Activated gamma-delta T cell treated with anti-CD3 and anti-CD28 coated beads, Interleukin-2, amount 50 U/mL, for 16 hours (primary cell): ENCODE measurements around the gene LLPH.

Source experiments
- DNase-seq: peaks from one replicate; pipeline ENCODE4 v3.0.0-alpha.2; 2020; ENCODE audit warnings: low read depth

LLPH gene

DNA sequence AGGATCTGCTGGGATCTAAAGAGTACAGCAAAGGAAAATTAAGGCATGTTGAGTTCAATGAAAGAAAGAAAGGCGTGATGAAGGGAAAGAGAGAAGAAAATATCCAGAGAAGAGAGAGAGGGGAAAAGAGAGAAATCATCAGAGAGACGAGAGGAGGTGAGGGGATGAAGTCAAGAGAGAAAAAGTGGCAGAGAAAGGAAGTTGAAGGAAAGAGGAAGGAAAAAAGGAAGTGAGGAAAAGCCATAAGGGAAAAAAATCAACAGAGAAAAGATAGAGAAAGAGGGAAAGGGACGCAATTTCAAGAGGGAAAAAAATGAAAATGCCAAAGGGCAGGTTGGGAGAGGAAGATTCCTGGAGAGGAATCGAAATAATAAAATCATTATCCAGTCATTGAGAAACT is 40.4 kb downstream of the LLPH start:
- DNase-seq = no peak

DNA sequence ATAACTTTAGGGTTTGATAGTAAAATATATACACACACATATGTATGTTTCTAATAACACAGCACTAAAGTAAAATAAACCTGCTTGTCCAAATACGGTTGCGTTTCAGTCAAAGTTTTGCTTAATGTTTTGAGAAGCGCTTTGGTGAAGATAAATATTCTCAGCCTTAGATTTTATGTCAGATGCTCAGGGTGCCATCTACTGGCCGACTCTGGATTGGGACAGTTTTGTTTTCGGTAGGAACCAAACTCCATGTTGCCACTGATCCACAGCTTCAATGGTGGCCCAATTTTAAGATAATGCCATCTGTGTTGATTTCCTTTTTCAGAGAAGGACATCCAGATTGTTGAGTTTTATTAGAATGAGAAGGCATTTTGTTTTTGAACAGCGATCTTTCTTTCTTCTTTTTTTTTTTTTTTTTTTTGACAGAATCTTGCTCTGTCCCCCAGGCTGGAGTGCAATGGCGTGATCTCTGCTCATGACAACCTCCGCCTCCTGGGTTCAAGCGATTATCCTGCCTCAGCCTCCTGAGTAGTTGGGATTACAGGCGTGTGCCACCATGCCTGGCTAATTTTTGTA is 43.1 kb downstream of the LLPH start:
- peak; percentile 4 for DNase-seq

DNA sequence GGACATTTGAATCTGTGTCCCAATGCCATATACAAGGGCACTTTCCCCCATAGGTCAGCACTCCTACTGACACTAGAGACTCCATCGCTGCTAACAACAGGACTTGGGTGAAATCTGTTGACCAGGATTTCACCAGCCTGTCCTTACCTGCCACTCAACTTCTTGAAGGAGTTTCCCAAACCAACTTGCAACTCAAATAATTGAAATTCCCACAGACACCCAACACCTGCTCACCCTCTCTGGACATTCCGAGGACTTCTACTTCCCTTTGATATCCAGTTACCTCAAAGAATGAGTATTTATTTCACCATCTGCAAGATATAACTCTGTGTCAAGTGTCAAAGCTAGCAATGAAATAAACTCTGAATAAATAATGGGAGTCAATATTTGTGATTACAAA is 44.6 kb downstream of the LLPH start:
- DNase-seq = no peak

DNA sequence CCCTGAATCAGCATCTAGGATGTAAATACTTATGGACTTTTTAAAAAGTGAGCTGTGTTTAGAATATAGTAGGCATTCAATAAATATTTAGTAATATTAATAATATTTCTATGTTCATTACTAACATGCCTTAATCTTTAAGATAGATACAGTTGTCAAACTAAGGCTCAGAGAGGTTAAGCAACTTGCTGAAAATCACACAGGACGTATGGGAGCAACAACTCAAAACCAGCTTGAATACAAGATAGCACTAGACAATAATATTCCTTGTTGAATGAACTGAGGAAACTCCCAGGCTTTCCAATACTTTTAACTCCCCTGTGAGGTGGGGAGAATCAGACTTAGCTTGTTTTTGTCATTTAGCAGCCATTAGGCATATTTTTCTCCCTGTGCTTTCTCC is 45.3 kb downstream of the LLPH start:
- DNase-seq = no peak

DNA sequence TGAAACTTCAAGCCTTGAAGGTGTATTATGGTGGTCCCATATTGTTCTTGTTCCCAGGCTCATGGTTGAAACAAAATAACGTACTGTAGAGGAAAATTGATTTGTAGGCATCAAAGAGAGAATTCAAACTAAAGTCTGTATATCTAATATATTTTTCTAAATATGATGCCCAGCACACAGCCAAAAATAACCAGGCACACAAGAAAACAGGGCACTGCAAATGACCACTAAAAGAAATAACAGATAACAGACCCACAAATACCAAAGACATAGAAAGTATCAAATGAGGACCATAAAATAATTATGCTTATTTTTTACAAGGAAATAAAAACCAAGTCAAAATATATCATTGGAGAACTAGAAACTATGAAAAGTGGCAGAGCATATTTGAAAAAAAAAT is 46.8 kb downstream of the LLPH start:
- DNase-seq = no peak

DNA sequence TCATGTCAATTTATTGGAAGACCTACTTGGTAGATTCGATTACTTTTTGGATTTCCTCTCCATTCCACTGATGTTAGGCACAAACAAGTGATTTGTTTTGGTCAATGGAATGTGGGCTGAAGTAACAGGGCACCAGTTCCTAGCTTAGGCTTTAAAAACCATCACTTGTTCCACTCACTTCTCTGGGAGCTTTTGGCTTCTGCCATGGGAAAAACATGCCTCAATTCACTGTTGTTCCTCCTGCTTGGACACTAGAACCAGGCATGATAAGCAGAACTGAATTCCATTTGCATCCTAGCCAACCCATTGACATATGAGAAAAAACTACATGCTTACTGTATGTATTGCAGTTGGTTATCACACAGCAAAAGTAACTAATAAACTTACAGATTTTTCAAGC is 47.8 kb downstream of the LLPH start:
- no peak for DNase-seq

DNA sequence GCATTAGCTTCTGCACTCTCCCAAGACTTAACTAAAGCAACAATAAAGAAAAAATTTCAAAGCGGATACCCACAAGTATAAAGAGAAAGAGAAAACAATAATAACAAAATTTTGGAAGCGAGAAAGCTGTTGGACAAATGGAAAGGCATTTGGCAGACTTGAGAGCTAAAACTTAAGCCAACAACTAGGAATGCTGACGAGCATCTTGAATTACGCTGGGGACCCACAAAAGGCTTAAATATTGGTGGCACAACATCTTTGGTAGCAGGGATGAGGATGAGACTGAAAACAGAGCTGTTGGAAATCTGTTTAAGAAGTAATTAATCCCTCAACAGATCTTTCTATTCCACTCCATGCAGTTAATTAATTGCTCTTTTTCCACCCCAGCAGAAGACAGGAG is 49.8 kb downstream of the LLPH start:
- no peak for DNase-seq

DNA sequence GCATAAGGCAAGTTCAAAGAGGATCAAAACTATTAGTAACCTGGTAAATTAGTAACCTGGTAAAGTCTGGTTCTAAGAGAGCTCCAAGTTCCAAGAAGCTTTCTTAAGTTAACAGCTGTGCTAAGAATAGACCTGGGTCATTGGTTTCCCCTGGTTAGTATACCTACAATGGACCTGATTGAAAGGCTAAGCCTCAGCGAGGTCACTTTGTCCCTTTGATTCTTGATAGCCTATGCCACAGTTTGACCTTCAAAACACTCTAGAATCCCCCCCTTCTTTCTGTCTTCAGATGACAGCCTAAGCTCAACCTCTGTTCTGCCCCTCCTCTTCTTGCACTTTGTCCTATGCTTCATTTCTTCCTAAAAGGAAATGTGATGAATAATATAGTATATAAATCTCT is 53.0 kb downstream of the LLPH start:
- no peak for DNase-seq

DNA sequence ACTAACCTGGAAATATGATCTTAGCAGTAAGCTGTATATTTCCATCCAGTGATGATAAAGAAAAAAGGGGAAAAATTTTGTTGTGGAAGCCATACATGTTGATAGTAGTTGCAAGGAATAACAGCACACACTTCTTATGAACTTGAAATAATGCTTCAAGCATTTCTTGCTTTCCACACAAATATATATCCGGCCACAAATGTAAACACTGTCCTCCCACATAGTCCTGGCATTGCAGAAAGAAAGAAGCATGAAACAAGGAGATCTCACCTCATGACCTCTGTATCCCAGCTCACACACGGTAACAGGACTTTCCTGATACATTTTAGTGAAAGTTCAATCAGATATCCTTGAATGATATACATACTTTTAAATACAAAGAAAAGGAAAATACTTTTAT is 56.0 kb downstream of the LLPH start:
- DNase-seq = no peak

DNA sequence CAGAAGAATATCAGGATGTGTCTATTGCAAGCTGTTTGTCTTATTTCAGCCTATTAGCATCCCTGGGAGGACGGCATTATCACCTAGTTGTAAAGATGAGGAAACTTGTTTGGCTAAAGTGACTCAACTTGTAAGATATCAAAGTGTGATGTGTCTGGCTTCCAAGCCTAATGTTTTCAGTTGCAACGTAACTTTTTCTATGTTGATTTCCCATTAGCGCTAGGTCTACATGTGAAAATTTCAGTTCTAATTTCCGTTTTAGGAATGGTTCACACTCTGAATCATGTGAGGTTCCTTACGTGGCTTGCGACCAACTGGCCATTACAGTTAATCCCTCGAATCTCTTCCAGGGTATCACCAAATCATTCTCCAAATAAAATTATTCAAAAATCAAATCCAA is 58.0 kb downstream of the LLPH start:
- no peak for DNase-seq

DNA sequence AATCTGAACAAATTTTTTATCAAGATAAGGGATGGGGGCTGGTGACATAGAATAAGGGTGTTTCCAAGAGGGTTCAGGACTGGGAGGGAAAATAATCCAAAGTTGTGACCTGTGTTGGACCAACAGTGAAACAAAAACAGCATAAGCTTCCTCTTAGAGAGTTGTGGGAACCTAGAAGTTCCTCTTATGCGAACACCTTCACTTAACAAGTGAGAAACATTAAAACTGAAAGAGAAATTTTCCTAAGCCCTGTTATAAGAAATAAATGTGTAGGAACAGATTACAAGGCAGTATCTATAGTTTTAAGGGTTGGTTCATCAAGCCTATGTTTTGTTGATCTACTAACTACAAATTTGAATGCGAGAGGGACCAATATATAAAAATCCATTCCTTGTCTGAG is 58.4 kb downstream of the LLPH start:
- DNase-seq = no peak

DNA sequence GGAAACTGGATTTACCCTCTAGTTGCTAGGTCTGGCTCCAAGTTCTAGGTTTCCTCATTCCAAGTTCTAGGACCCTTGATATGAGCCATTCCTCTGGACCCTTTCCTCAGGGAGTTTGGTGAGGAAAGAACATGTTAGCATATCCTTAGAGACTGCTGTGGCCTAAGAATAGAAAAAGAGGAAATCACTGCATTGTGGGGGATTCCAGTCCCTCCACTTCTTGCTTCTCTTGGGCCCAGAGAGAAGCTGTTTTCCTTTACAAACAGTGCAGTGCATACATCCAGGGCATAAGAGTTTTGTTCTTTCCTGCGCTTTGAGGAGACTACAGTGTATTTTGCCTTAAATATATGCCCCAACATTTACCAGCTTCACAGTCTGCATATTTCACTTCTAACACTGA is 59.0 kb downstream of the LLPH start:
- DNase-seq = no peak

DNA sequence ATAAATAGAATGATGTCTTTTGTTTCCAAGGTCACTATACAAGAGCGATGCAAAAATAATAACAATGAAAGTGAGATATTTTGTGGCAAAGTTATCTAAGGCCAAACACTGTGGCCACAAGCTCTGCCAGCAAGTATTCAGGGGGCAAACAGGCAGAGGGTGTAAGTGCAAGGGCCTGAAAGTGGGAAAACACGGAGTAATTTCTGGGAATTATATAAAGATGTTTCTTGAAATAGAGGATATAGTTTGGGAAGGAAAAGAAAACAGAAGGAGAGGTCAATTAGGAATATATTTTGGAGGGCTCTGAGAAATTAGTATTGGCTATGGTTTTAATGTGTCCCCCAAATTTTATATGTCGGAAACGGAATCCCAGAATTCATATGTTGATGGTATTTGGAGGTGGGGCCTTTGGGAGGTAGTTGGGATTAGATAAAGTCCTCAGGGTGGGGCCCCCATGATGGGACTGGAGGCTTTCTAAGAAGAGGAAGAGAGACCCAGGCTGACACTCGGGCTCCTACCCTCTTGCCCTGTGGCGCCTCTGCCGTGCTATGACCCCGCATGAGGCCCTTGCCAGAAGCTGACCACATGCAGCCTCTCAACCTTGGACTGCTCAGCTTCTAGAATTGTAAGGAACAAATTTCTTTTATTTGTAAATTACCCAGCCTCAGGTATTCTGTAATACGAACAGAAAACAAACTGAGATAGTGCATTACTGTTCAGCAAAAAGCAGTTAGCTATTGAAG is 60.0 kb downstream of the LLPH start:
- DNase-seq = no peak

DNA sequence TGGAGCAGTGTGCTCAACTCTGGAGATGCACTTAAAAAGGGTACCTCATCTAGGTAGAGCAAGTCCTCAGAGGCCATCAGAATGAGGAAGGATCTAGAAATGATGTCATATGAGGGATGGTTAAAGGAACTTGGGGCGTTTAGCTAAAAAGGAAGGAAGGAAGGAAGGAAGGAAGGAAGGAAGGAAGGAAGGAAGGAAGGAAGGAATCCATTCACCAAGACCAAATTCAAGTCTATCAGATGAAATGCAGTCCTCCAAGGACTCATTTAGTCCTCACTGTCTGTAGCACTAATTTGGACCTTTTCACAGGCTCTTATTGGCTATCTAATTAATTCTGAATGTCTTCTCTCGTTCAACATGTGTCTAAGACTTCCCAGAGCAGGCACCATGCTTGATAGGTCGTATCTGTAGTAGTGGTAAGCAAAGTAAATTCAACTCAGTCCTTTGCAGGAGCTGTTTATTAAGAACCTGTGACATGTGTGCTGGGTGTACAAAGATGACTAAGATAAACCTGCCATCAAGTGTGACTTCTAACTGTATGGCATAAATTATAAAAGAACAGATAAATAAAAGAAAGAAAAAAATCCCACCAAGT is 63.5 kb downstream of the LLPH start:
- DNase-seq = no peak
